DOHH2 (cell line): ENCODE data around the gene TMEM231.
A peak's percentile ranks its signal among the peaks of the same experiment; 100 is the strongest.

Experiments used
- H3F3A ChIP-seq: fragments of 200-600 bp; sonication (generic), shearing (Covaris generic); 2 replicates; pipeline ENCODE4 v1.6.0; 2016; ENCODE audit warnings: antibody characterized with exemption, mild to moderate bottlenecking; ENCODE audit not compliant: control insufficient read depth, insufficient read depth
- H3K27ac ChIP-seq: fragments of 200-600 bp; sonication (generic); 2 replicates; pipeline ENCODE4 v1.5.1; 2014; ENCODE audit warnings: low read depth, mild to moderate bottlenecking, low read length, moderate library complexity
- H3K27me3 ChIP-seq: fragments of 200-600 bp; sonication (generic); 2 replicates; pipeline ENCODE4 v1.6.1; 2014; ENCODE audit warnings: mild to moderate bottlenecking, low read length, mixed read lengths; ENCODE audit not compliant: control insufficient read depth
- H3K36me3 ChIP-seq: fragments of 200-600 bp; sonication (generic); 2 replicates; pipeline ENCODE4 v1.6.1; 2014; ENCODE audit warnings: mild to moderate bottlenecking, low read length, moderate library complexity, mixed read lengths; ENCODE audit not compliant: control insufficient read depth
- H3K4me1 ChIP-seq: fragments of 200-600 bp; sonication (generic); 2 replicates; pipeline ENCODE4 v1.6.1; 2014; ENCODE audit warnings: mild to moderate bottlenecking, low read length, mixed read lengths; ENCODE audit not compliant: control insufficient read depth
- H3K4me2 ChIP-seq: fragments of 200-600 bp; sonication (generic); 2 replicates; pipeline ENCODE4 v1.6.0; 2014; ENCODE audit warnings: mild to moderate bottlenecking, low read length, moderate library complexity
- H3K4me3 ChIP-seq: fragments of 200-600 bp; sonication (generic); 2 replicates; pipeline ENCODE4 v1.5.1; 2014; ENCODE audit warnings: mild to moderate bottlenecking, low read length, mixed read lengths
- H3K79me2 ChIP-seq: fragments of 200-600 bp; sonication (generic); 2 replicates; pipeline ENCODE4 v1.6.1; 2014; ENCODE audit warnings: mild to moderate bottlenecking, low read length, mixed read lengths; ENCODE audit not compliant: control insufficient read depth
- H3K9me2 ChIP-seq: fragments of 200-600 bp; sonication (generic); replicated peaks from 2 replicates; pipeline ENCODE4 v1.6.1; 2014; ENCODE audit warnings: mild to moderate bottlenecking, low read length, mixed read lengths; ENCODE audit not compliant: control insufficient read depth
- H3K9me3 ChIP-seq: fragments of 200-600 bp; sonication (generic); 2 replicates; pipeline ENCODE4 v1.6.1; 2014; ENCODE audit warnings: antibody characterized with exemption, low read length, mixed read lengths; ENCODE audit not compliant: control insufficient read depth, insufficient read depth
- H4K20me1 ChIP-seq: fragments of 200-600 bp; sonication (generic); 2 replicates; pipeline ENCODE4 v1.6.0; 2014; ENCODE audit warnings: low read depth, mild to moderate bottlenecking, antibody characterized with exemption, low read length, moderate library complexity; ENCODE audit not compliant: control insufficient read depth, insufficient read depth
- EZH2phosphoT487 ChIP-seq: fragments of 200-600 bp; sonication (generic); IDR thresholded peaks from 2 replicates; pipeline ENCODE4 v1.6.1; 2017; ENCODE audit warnings: borderline replicate concordance, mild to moderate bottlenecking, antibody characterized with exemption, low read length, moderate library complexity, mixed read lengths
- TF ChIP-seq, protein P1 (sequence below): fragments of 200-600 bp; sonication (generic); IDR thresholded peaks from one replicate; pipeline ENCODE4 v1.5.1; 2014; ENCODE audit warnings: antibody characterized with exemption, mild to moderate bottlenecking, low read depth, low read length; ENCODE audit not compliant: poor library complexity, severe bottlenecking

Gene TMEM231

DNA sequence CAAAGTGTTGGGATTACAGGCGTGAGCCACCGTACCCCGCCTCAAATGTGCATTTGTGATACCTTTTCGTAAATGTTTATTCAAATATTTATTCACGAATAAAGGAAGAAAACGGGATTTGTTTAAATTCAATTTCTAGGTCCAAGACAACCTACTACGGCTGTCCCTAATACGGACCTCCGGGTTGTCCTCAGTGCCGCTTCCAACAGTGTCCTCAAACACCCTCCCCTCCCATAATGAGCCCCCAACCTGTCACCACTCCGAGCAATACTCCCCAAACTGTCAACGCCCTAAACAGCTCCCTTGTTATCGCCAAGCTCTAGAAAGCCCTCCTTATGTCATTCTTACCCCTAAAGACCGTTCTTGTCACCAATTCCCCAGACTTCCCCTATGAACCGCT is 9.6 kb upstream of the TMEM231 start:
- H4K20me1 ChIP-seq, result peaks cover 7% of the 10 kb centered on the region; the same call in 1 of the 2 replicates
- peaks cover 12% of the 10 kb centered on the region for H3F3A ChIP-seq
- H3K79me2 ChIP-seq, result peaks cover 33% of the 10 kb centered on the region
- peaks cover 36% of the 10 kb centered on the region for H3K36me3 ChIP-seq
- no peaks in the 10 kb centered on the region for H3K9me3 ChIP-seq
- H3K4me1 ChIP-seq, result peaks cover 54% of the 10 kb centered on the region
- H3K9me2 ChIP-seq, result no peaks in the 10 kb centered on the region
- no peaks in the 10 kb centered on the region for H3K27me3 ChIP-seq
- peak overlapping the region; percentile 99 for H3K4me3 ChIP-seq
- TF ChIP-seq EZH2phosphoT487, result no peak
- TF ChIP-seq, protein P1, sequence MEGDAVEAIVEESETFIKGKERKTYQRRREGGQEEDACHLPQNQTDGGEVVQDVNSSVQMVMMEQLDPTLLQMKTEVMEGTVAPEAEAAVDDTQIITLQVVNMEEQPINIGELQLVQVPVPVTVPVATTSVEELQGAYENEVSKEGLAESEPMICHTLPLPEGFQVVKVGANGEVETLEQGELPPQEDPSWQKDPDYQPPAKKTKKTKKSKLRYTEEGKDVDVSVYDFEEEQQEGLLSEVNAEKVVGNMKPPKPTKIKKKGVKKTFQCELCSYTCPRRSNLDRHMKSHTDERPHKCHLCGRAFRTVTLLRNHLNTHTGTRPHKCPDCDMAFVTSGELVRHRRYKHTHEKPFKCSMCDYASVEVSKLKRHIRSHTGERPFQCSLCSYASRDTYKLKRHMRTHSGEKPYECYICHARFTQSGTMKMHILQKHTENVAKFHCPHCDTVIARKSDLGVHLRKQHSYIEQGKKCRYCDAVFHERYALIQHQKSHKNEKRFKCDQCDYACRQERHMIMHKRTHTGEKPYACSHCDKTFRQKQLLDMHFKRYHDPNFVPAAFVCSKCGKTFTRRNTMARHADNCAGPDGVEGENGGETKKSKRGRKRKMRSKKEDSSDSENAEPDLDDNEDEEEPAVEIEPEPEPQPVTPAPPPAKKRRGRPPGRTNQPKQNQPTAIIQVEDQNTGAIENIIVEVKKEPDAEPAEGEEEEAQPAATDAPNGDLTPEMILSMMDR, result no peak
- peak overlapping the region; percentile 71 for H3K27ac ChIP-seq
- peak overlapping the region; percentile 94 for H3K4me2 ChIP-seq

DNA sequence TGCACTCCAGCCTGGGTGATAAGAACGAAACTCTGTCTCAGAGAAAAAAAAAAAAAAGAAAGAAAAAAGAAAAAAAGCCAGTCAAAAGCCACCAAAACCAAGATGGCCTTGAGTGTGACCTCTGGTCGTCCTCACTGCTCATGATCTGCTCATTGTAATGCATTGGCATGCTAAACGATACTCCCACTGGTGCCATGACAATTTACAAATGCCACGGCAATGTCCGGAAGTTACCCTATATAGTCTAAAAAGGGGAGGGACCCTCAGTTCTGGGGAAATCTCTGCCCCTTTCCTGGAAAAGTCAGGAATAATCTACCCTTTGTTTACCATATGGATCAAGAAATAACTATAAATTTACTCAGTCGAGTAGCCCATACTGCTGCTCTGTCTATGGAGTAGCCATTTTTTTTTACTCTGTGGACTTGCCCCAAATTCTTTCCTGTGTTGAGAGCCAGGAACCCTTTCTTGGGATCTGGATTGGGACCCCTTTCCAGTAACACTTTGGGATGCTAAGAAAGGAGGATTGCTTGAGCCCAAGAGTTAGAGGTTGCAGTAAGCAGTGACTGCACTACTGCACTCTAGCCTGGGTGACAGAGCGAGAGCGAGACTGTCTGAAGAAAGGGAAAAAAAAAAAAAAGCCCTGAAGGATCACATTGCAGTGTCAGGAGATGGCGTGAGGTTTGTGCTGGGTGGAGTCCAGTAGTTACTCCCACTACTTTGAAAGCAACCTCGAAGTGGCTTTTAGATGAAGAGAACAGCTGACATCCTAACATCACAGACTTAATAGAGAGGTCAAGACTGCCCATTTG is 3.7 kb upstream of the TMEM231 start:
- Histone ChIP-seq H3K36me3 (no peaks in the 10 kb centered on the region), H3K27me3 (no peaks in the 10 kb centered on the region), H3K4me2 (no peak overlapping the region), H3K79me2 (peaks cover 6% of the 10 kb centered on the region), H3K4me3 (no peak overlapping the region), H3K27ac (no peak overlapping the region), H3K4me1 (peaks cover 16% of the 10 kb centered on the region), H4K20me1 (no peaks in the 10 kb centered on the region), H3K9me3 (no peaks in the 10 kb centered on the region), H3F3A (peaks cover 2% of the 10 kb centered on the region; the same call in 1 of the 2 replicates), H3K9me2 (no peaks in the 10 kb centered on the region)
- no peak for TF ChIP-seq EZH2phosphoT487
- TF ChIP-seq, protein P1, result no peak

DNA sequence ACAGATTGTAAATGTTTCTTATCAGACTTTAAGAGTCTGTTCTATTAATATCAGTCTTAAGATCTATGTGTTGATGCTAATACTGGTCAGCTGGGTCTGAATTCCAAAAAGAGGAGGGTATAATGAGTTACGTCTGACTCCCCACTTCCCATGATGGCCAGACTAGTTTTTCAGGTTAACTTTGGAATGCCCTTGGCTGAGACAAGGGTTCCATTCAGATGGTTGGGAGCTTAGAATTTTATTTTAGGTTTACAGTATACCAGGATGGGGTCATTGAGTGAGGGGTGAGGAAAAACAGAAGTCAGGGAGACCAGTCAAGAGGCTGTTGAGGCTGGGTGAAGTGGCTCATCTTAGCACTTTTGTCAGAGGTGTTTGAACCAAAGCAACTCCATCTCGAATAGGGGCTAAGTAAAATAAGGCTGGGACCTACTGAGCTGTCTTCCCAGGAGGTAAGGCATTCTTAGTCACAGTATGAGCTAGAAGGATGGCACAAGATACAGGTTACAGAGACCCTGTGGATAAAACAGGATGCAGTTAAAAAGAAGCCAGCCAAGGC is 2.9 kb upstream of the TMEM231 start:
- H3K36me3 ChIP-seq, result no peaks in the 10 kb centered on the region
- H3K27ac ChIP-seq, result no peak overlapping the region
- no peaks in the 10 kb centered on the region for H3K9me2 ChIP-seq
- peaks cover 13% of the 10 kb centered on the region for H3K4me1 ChIP-seq
- no peaks in the 10 kb centered on the region for H3K9me3 ChIP-seq
- no peak overlapping the region for H3K4me2 ChIP-seq
- peaks cover 10% of the 10 kb centered on the region for H3K79me2 ChIP-seq
- no peaks in the 10 kb centered on the region for H3F3A ChIP-seq
- H4K20me1 ChIP-seq, result no peaks in the 10 kb centered on the region
- no peak overlapping the region for H3K4me3 ChIP-seq
- H3K27me3 ChIP-seq, result no peaks in the 10 kb centered on the region
- TF ChIP-seq, protein P1, result no peak
- TF ChIP-seq EZH2phosphoT487, result no peak
